ENCODE measurements around the gene RGS3.

GRCh38 chr9:113596616-113597320, 133.2 kb downstream of the RGS3 start:
- TF ChIP-seq CTCF (IDR thresholded peaks at IDR 0.05; ENCODE audit: insufficient read depth, low read depth, low read length) (no peak), EZH2 (IDR thresholded peaks at IDR 0.05; ENCODE audit: insufficient read depth, low read length) (no peak)

All from astrocyte (in vitro differentiated cells and primary cell).